NCI-H2081 treated with DMSO at 0.1 percent for 48 hours (cell line): ENCODE measurements around the gene B4GALT1.

ENCODE experiments used
- DNase-seq: peaks from one replicate; lab custom pipeline; 2025; lab: John Stamatoyannopoulos, UW

B4GALT1 gene

DNA sequence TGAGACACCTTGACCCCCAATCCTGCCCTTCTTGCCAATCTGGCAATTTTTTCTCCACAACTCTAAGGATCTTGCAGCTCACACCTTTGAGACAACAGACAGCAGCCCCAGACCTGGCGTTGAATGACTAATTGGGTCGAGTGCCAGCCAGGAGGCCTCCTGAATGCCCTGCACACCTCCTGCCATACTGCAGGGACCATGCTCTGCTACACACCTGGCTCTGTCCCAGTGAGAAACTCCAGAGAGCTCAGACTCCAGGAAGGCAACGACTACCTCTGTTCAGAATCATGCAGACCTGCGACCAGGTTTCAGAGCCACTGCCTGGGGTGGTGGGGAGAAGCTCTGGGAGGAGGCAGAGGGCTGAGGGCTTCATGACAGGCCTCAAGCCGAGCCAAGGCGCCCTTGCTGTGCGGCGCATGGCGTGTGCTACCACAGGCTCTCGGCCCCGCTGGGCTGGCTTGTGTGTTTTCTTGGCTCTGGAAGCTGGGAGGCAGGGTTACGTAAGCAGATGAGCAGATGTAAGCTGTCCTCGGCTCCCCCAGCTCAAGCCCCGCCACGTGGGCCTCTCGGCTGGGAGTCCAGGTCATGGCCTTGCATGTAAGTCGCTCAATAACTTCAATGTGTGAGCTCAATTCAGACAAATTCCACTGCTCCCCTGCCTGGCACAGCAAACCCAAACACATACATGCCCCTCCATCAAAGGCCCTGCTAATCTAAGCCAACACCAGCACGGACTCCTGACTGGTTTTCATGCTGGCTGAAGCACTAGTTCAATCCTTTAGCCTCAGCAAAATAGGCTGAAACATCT lies 27.5 kb downstream of the B4GALT1 start:
- DNase-seq = no peak

DNA sequence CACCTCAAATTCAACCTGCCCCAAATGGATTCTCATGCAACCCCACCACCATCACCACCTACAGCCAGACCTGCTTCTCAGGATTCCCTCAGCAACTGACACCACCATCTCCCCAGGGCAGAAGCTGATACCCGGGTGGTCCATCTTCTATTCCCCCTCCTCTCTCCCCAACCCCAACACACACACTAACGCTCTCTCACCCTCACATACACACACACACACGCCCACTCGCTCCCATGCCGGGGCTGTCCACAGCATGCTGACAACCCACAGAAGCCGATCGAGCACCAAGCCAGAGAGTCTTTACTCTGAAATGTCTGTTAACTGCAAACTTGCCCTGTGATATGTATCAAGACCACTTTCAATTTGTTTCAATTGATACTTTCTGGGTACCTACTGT lies 28.4 kb downstream of the B4GALT1 start:
- DNase-seq = no peak

DNA sequence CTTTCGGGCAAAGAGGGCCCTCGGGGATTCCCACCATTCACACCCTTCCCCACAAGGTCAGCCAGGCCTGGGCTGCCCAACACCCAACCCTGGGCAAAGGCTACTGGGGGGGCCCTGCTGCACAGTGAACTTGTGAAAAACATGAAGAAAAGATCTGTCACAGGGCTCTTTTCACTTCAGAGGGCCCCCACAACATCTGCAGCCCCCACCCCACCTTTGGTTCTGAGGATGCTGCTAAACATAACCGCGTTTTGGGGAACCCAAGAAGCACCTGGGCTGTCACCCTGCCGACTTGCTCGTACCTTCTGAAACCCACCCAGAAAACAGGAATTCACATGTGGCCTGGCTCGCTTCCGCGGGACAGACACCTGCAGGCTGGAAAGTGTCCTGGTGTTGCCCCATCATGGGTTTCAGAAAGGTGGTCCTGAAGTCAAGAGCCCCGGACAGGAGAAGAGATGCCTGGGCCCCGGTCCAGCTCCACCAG lies 29.3 kb downstream of the B4GALT1 start:
- DNase-seq = no peak

DNA sequence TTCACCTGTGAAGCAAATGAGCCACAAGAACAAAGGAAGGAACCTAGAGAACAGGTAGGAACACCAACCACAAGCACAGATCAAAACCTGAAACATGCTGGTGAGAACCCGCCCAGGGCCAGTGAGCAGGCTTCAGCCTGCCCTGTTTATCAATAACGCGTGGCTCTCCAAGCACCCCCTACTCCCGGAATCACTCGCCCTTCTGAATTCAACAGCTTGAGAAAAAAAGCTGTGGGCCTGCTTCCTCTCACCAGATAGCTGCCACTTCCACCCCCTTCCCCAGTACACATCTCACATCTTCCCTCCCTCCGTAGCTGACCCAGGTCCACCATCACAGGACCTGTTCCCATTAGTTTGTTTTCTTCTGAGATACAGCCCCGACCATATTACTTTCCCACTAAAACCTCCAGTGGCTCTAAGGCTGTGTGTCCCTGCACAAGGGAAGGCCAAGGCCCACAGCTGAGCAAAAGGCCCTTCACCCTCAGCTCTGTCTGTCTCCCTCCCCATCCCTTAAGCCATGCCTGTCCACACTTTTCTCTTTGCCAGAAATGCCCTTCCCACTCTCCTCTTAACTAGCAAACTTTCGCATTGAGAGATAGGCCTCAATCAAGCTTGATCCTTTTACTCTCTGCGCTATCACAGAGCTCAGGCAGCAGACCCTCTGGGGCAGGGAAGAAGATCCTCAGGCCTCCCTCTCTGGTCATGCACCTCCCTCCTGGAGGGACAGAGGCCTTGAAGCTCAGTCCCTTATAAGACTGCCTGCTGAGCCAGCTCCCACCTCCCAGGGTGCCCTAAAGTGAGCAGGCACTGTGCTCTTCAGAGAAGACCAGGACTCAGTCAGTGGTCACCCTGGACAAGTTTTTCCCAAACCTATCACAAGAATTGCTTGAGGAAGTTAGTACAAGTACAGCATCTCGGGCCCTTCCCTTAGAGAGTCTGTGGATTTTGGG lies 30.1 kb downstream of the B4GALT1 start:
- DNase-seq = no peak

DNA sequence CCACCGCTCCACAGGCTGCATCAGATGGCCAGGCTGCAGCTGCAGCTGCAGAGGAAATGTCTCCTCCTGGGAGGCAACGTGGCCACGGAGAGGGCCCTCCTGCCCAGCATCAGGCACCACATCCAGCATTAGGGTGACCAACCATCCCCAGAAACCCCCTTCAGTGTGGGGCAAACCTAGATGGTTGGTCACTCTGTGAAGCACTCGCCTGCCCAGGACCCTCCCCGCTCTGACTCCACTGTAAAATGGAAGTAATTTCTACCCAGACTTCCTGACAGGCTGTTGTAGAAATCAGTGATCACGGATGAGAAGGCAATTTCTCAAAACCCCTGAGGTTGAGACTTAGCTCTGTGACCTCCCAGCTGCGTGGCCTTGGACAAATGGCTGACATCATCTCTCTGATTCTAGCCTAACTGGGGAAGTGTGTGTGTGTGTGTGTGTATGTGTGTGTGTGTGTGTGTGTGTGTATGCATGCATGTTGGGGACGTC lies 31.6 kb downstream of the B4GALT1 start:
- DNase-seq = no peak

DNA sequence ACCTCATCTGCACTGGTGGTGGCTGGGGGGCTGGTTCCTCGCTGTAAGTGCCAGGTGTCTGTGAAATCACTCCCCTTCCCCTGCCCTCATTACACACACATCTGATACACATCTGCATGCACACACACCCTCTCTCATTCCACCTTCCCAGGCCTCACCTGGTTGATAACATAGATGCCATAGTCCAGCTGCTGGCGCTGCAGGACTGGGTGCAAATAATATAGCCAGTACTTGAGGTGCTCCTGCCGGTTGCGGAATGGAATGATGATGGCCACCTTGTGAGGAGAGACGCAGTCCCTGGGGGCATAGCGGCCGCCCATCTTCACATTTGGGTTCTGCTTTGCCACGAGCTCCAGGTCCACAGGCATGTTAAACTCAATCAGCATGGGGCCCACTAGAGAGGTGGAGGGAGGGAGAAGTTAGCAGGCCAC lies 32.1 kb downstream of the B4GALT1 start:
- DNase-seq = no peak

DNA sequence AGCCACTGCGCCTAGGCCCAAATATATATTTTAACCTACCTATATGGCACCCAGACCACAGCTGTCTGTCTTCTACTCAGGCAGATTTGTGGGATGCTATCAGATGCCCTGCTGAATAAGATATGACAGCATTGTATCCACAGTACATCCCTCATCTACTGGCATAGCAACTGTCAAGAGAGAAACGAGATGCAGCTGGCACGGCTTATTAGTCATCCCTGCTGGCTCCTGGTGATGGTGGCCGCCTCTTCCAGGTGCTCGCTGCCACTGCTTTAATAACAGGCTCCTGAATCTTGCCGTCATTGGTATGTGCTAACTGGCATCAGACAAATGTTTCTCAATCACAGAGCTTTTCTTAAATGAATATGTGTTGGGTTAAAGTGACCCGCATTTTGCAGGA lies 34.0 kb downstream of the B4GALT1 start:
- DNase-seq = no peak

DNA sequence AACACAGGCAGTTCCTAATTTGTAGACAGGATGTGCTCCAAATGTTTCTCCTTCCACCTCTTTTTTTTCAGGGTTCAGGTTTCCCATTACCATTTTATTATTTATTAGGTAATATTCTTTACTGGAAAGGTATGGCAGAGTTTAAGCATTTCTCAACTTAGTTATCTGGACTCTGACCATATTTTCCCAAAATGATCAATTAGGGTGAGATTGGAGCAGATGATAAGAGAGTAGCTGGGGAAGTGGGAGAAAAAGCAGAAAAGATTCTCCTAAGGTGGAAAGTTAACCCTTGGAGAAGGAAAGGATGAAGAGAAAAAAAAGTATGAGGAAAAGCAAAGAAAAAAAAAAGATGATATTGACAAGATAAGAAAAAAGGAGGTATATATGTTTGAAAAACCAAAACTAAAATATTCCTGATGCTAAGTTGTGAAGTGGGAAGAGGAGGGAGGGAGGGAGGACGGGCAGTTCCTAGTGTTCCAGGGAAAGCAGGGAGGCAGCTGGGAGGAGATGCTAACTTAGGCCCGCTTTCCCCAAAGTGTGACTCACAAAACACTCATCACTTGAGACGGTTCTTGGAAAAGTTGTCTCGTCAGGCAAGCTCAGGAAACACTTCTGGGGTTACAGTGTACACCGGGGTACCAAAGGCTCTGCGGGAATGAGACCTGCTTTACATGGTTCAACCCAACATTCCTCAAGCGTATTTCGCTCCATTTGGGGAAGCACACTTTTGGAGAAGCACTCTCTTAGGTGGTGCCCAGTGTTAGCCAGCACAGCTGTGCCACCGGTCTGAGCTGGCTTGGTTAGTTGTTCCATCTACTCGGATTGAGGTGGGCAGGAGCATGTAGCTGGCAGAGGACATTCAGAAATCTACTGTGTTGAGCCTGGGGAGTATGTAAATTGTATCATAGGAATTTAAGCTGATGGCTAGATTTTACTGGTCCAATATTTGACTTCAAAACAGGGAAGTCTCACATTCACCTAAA lies 35.1 kb downstream of the B4GALT1 start:
- DNase-seq = no peak

DNA sequence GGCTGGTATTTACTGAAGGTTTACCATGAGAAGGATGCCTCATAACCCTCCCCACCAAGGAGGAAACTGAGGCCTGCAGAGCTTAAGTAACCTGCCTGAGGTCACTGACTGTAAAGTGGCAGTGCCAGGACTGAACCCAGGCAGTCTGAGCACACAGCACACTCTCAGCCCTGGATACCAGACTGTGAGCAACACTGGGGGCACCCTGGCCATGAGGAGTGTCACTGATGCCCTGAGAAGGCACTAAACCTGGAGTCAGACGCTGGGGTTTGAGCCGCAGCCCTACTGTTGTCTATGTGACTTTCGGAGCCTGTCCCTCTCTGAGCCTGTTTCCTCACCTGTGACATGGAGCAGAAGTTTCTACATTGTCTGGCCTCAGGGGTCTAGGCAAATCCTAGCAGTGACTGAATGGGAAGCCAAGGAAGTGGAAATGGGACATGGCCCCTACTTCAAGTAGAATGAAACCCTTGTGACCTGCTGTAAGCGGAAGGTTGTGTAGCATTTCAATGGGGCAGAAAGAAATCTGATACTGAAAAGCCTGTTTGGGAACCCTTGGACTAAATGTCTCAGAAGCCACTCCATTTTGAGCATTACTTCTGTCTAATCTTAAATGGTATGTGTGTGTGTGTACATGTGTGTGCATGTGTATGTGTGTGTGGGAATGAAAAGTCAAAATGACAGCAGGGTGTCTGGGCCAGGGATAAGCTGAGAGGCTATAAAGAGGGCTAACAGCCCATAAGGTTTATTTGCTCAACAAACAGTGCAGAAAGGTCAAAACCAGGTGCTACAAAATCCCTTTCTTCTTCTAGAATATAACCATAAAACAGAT lies 36.0 kb downstream of the B4GALT1 start:
- DNase-seq = no peak

DNA sequence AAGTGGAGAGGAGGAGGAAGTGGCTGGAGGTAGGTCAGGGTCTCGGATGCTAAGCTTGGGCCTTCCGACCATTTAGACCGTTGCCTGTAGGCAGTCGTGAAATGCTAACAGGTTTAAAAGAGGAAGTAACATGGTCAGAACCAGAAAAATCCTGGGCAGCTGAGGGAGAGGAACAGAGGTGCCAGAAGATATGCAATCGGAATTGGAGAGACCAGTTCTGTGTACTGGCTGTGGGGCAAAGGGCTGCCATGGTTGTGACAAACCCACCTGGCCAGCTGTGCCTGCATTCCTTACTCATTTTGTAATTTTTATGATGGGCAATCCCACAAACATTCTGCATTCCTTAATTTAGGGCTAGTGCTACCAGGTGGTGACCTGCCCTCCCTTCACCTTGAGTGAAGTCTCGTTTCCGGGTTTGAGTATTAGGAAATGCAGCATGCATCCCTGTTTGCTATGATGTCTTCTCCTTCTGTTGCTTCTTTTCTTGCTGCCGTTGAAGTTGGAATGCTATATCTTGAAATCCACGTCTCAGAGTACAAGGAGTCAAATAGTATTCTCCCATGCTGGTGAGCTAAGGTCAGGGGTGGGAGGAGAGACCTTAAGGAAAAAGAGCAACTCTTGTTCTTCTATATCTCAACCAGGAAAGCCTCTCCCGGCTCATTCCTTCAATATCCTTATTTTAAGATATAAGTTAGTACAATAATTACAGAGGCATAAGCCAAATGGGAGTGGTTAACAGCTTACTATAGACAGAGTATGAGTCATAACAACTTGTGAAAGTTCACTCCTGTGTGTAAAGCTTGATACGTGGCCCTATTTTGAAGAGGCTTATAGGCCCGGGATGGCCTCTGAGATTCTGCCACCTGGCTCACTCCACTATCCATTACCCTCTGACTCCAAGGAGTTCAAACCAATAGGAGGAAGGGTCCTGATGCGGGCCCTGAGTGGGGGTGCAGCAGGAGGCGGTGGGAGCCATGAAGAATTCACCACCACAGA lies 37.0 kb downstream of the B4GALT1 start:
- DNase-seq = no peak

DNA sequence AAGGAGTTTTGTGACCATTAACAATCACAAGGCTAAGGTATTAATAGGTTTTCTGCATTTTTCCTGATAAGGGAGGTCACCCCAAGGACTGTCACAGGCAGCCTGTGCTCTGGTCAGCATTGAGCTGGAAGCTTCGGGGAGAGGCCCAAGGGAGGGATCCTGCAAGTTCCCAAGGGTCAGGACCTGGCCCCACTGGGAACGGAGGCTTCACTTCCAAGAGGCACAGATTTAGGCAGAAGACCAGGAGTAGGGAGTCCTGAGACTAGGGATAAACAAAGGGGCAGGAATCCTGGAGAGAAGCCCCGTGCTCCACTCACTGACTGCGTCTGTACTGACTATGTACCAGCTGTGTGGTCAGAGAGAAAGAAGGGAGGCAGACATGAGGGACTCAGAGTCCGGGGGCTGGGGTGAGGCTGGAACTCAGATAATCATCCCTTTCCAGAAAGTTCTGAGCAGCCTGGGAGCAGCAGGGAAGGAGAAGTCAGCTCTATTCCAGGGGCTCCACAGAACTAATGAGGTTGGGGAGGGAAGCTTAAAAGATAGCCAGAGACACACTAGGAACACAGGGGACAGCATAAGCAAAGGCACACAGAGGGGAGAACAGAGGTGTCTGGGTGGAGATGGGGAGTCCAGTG lies 37.8 kb downstream of the B4GALT1 start:
- DNase-seq = no peak

DNA sequence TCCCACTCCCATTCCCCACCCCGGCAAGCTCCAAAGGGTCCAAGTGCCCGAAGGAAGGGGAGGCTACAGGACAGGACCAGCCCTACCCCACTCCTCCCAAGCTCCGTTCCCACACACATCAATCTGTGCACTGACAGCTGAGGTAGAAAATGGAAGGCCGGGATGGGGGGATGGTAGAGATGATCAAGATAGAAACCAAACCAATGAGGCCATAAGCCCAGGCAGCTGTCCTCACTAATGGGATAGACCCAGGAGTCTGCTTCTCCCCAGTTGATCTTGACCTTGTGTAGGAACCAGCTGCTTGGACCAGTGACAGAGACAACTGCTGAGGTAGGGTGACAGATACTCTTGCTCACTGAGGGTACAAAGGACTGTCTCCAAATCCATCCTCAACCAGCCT lies 38.6 kb downstream of the B4GALT1 start:
- no peak for DNase-seq

DNA sequence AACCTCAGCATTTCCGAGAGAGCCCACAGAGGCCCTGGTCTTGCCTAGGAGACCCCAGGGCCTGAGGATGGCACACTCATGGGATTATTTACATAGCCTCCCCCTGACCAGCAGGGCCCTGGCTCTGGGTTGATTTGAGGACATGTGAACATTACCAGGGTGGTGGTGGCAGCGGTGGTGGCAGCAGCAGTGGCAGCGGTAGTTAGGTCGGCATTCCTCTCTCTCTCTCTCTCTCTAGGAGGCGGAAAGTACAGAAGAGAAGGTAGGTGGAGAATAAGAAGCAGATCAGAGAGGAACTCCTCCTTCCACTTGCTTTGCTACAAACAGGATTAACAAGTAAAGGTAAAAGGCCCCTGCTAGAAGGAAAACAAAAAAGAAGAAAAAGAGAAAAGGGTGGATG lies 39.3 kb downstream of the B4GALT1 start:
- no peak for DNase-seq

DNA sequence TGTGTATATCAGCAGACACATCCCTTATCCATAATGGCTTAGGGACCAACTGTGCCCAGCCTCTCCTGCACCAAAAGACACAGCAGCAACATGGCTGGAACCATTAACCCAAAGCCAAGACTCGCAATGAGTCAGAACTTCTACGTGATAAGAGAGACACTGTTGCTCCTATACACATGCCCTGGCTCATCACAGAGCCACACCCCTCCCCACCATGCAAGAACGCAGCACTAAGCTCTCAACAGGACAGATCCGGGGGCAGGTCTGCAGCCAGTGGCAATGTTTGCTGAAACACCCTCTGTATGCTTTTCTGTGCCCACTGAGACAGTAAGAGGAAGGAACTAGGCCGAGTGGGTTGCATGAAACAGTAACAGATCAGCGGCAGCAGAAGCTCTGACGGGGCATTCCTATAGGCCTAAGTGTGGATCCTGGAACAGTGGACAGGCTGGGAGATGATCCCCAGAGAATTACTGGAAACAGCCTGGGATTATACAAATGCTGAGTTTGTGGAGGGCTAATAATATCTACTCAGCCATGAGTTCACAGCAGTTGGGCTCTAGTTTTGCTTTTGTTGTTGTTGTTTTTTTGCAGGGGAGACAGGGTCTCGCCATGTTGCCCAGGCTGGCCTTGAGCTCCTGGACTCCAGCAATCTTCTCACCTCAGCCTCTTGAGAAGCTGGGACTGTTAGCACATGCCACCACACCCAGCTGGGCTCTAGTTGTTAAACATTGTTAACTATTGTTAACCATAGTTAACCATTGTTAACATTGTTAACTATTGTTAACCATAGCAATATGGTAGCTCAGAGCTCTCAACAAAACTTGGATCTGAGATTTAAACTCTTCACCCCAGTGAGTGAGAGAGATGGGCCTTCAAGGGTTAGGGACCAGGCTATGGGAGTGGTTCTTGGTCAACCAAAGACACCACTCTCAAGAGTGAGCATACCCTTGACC lies 41.0 kb downstream of the B4GALT1 start:
- DNase-seq = no peak

DNA sequence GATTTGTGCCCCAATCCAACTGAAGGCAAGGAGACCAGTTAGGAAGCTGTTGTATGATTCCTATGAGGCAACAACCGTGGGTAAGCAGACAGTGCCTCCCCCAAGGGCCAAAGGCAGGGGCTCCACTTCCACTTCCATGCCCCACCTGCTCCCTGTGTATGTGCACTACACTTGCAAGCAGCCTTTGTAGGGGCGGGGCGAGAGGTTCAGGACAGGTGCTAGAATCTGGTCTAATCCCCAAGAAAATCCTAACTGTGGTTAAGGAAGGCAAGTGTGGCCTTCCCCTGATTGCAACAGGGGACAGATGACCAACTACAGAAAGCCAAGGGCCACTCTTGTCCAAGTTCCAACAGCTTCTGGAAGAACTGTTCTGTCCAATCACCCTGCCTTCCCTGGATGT lies 41.7 kb downstream of the B4GALT1 start:
- DNase-seq = no peak

DNA sequence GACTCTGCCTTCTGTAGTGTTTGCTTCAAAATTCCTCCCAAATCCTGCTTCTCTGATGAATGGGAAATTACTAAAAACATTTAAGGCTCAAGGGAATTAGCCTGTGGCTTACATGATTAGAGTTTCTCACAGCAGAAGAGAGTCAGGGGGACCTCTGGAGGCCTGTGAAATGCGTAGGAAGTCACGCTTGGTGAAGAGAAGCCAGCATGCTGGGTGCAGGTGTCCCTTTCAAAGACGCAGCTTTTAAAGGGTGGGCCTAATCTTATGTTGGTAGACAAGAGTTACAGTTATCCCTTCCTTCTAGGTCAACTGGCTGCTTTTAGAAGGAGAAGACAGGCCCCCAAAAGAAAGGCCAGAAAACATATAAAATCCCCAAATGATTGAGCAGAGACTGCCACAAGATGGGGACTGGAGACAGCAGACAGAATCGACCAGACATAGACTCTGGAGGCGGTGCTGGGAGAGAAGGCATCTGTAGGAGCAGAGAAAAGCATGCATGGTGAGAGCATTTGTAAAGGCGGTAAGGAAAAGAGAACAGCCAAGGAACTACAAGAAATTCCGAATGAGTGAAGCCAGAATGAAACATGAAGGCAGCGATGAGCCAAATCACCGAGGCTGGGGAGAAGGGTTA lies 42.3 kb downstream of the B4GALT1 start:
- no peak for DNase-seq

DNA sequence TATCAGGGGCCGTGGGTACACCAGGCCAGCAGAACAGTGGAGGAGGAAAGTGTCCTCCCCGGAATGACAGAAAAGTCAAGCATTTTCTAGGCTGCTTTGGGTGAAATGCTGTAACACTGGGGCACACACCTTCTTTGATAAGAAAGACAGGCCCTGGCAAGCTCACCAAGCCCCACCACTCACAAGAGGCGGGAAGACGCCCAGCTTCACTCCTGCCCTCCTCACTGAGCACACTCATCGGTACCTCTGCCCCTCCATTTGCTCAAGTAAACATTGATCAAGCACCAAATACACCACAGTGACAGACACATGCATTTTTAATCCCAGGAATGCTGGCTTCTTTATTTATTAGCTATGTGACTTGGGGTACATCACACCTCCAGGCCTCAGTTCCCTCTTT lies 43.1 kb downstream of the B4GALT1 start:
- DNase-seq = no peak
